LHCN-M2 (cell line): ENCODE data around the gene CACNA1B. TPM values are rescaled to one million over a fixed set of nuclear protein-coding genes. Genes with fewer than 3 reads are reported as not detected.
"Not testable (repeated sequence)": the region's sequence is repeated elsewhere in the genome, so short reads cannot be mapped to it uniquely, and the experiment has no call there.

ENCODE experiments used
- DNase-seq: peaks from one replicate; pipeline ENCODE4 v3.0.0-alpha.2; 2012; ENCODE audit warnings: low read depth
- total RNA-seq: library from RNA; depleted of rRNA; stranded (reverse); fragments of >200 nt; gene quantifications from 2 replicates; pipeline ENCODE4 v1.2.3, GENCODE V29; 2014

CACNA1B gene
- total RNA-seq, 1 experiment from 2014 or later, result not detected

GRCh38 chr9:138097501-138097991 lies 220.0 kb downstream of the CACNA1B start:
- DNase-seq, result no peak

- DNase-seq, result no peak
Observed at GRCh38 chr9:138098116-138098907, 220.7 kb downstream of the CACNA1B start.

- DNase-seq, result no peak
Observed at GRCh38 chr9:138098908-138099791, 221.6 kb downstream of the CACNA1B start.

GRCh38 chr9:138099803-138100598 lies 222.4 kb downstream of the CACNA1B start:
- DNase-seq, result no peak

- DNase-seq, result no peak
Observed at GRCh38 chr9:138100711-138101350, 223.2 kb downstream of the CACNA1B start.

- DNase-seq, result no peak
Observed at GRCh38 chr9:138101444-138102234, 224.1 kb downstream of the CACNA1B start.

GRCh38 chr9:138102246-138103051 lies 224.9 kb downstream of the CACNA1B start:
- DNase-seq, result no peak

- no peak for DNase-seq
Observed at GRCh38 chr9:138103111-138103848, 225.7 kb downstream of the CACNA1B start.

GRCh38 chr9:138103849-138104206 lies 226.2 kb downstream of the CACNA1B start:
- no peak for DNase-seq

- no peak for DNase-seq
Observed at GRCh38 chr9:138104251-138105122, 226.9 kb downstream of the CACNA1B start.

- no peak for DNase-seq
Observed at GRCh38 chr9:138105123-138105415, 227.5 kb downstream of the CACNA1B start.

- DNase-seq, result no peak
Observed at GRCh38 chr9:138105561-138106505, 228.3 kb downstream of the CACNA1B start.

GRCh38 chr9:138107039-138107438 lies 229.5 kb downstream of the CACNA1B start:
- DNase-seq, result not testable (repeated sequence)

GRCh38 chr9:138111607-138112006 lies 234.0 kb downstream of the CACNA1B start:
- no peak for DNase-seq

- no peak for DNase-seq
Observed at GRCh38 chr9:138112090-138112748, 234.6 kb downstream of the CACNA1B start.
